GM12878 (cell line): ENCODE data around the gene PDZD2. TPM values are rescaled to one million over a fixed set of nuclear protein-coding genes. Genes with fewer than 3 reads are reported as not detected.

Experiments
- ATAC-seq: fragments of 200-7000 bp; cut with Tn5 transposase; 3 replicates; pipeline ENCODE4 v1.9.1; 2020; ENCODE audit warnings: mild to moderate bottlenecking, moderate library complexity
- BruUV-seq: library from RNA; stranded (reverse); fragments of 400-500 nt; replicated peaks from 2 replicates; lab custom pipeline; 2021; lab: Mats Ljungman, UMichigan
- CTCF ChIA-PET: fragments of 300-600 bp; sonication (Branson Sonifier 250); formaldehyde crosslinking; extraction: SDS; loops from one replicate; lab custom pipeline; 2021; ENCODE audit warnings: inconsistent platforms; lab: Yijun Ruan, JAX
- POLR2A ChIA-PET: fragments of 350-600 bp; formaldehyde crosslinking; extraction: SDS; loops from one replicate; lab custom pipeline; 2021; ENCODE audit warnings: inconsistent platforms; lab: Charles Lee
- RAD21 ChIA-PET: fragments of 300-600 bp; sonication (Branson Sonifier 250); formaldehyde crosslinking; loops from one replicate; lab custom pipeline; 2023; ENCODE audit warnings: antibody characterized with exemption; ENCODE audit not compliant: unreplicated experiment; lab: Charles Lee
- SMC1A ChIA-PET: fragments of 300-600 bp; sonication (Branson Sonifier 250); formaldehyde crosslinking; loops from one replicate; lab custom pipeline; 2023; ENCODE audit not compliant: unreplicated experiment, uncharacterized antibody; lab: Charles Lee
- DNase-seq: peaks from one replicate; pipeline ENCODE4 v3.0.0-alpha.2; 2011; ENCODE audit warnings: low read depth, low spot score
- FAIRE-seq: peaks from 3 replicates; lab custom pipeline; 2011; peaks lifted over from hg19 to GRCh38; lab: Jason Lieb, UNC
- H2AFZ ChIP-seq: 2 replicates; pipeline ENCODE4 v1.6.0; 2011; ENCODE audit warnings: low read depth, low read length, control low read depth; ENCODE audit not compliant: control insufficient read depth
- H3K27ac ChIP-seq: 2 replicates; pipeline ENCODE4 v1.5.1; 2011; ENCODE audit warnings: control low read depth; ENCODE audit not compliant: control insufficient read depth, insufficient read depth
- H3K27me3 ChIP-seq, 2 experiments: replicated peaks in 1 of 2; 2 replicates each; pipeline versions ENCODE4 v1.6.0 to v1.6.1; 2011; ENCODE audit warnings: low read length in 1 of 2; ENCODE audit not compliant: control insufficient read depth in 2 of 2, insufficient read depth in 2 of 2
- H3K36me3 ChIP-seq, 2 experiments: 2 replicates each; pipeline ENCODE4 v1.5.1; 2011; ENCODE audit warnings: low read length in 1 of 2; ENCODE audit not compliant: control insufficient read depth in 2 of 2, insufficient read depth in 2 of 2
- H3K4me1 ChIP-seq: 2 replicates; pipeline ENCODE4 v1.6.1; 2011; ENCODE audit warnings: mild to moderate bottlenecking, low read length, moderate library complexity, mixed read lengths; ENCODE audit not compliant: control insufficient read depth, insufficient read depth
- H3K4me2 ChIP-seq: 2 replicates; pipeline ENCODE4 v1.6.0; 2011; ENCODE audit warnings: control low read depth; ENCODE audit not compliant: control insufficient read depth, insufficient read depth
- H3K4me3 ChIP-seq: fragments of 200-600 bp; sonication (generic); 2 replicates; pipeline ENCODE4 v1.5.1; 2016
- H3K79me2 ChIP-seq: 2 replicates; pipeline ENCODE4 v1.6.0; 2011; ENCODE audit warnings: low read length; ENCODE audit not compliant: control insufficient read depth, insufficient read depth
- H3K9ac ChIP-seq: 2 replicates; pipeline ENCODE4 v1.8.0; 2011; ENCODE audit warnings: low read length, control low read depth, mixed read lengths; ENCODE audit not compliant: control insufficient read depth, insufficient read depth
- H3K9me3 ChIP-seq: replicated peaks from 3 replicates; pipeline ENCODE4 v1.5.1; 2011; ENCODE audit warnings: mild to moderate bottlenecking, low read length; ENCODE audit not compliant: control insufficient read depth, insufficient read depth
- H4K20me1 ChIP-seq: 2 replicates; pipeline ENCODE4 v1.6.0; 2011; ENCODE audit not compliant: control insufficient read depth, insufficient read depth
- ATF3 ChIP-seq: IDR thresholded peaks from 2 replicates; pipeline ENCODE4 v1.6.1; 2011; ENCODE audit warnings: low read depth, mild to moderate bottlenecking, low read length, moderate library complexity, borderline replicate concordance; ENCODE audit errors: extremely low read depth
- ELK1 ChIP-seq: IDR thresholded peaks from 2 replicates; pipeline ENCODE4 v1.6.1; 2012; ENCODE audit warnings: low read depth, low read length, improper control_type of control experiment
- PBX3 ChIP-seq: IDR thresholded peaks from 2 replicates; pipeline ENCODE4 v1.6.1; 2011; ENCODE audit warnings: mild to moderate bottlenecking, low read depth, low read length, moderate library complexity; ENCODE audit not compliant: insufficient replicate concordance
- POLR2A ChIP-seq: IDR thresholded peaks from 2 replicates; pipeline ENCODE4 v1.6.1; 2011; ENCODE audit warnings: low read depth, mild to moderate bottlenecking, low read length
- SMAD1 ChIP-seq: fragments of 450-650 bp; IDR thresholded peaks from 2 replicates; pipeline ENCODE4 v1.6.1; 2018; ENCODE audit warnings: mild to moderate bottlenecking, low read depth; ENCODE audit not compliant: partially characterized antibody
- ZBTB11 ChIP-seq: fragments of 450-650 bp; formaldehyde crosslinking; IDR thresholded peaks from 2 replicates; pipeline ENCODE4 v1.5.0; 2022; ENCODE audit warnings: mild to moderate bottlenecking, missing genetic modification characterization
- WGBS: methylation state at CpG from one replicate; pipeline ENCODE4 v1.1.6; 2016; ENCODE audit warnings: low lambda C conversion rate; ENCODE audit not compliant: insufficient replicate concordance, insufficient coverage; ENCODE audit errors: missing lambda C conversion rate; 5-methylcytosine and 5-hydroxymethylcytosine counted together
- in situ Hi-C: fragments of 300-500 bp; cut with MboI; formaldehyde crosslinking; loops from 9 replicates; pipeline ENCODE4 v1.14.3; 2018; ENCODE audit warnings: mixed read lengths
- intact Hi-C: fragments of 100-400 bp; cut with micrococcal nuclease; formaldehyde crosslinking; loops from one replicate; pipeline ENCODE4 v1.14.2; 2022; ENCODE audit not compliant: unreplicated experiment
- polyA plus RNA-seq, 11 experiments: library from polyadenylated mRNA; depleted of rRNA in 4 of 11; unstranded in 6 of 11; stranded (reverse) in 5 of 11; fragments of >200 nt; fragmentation: Nextera tagmentation in 4 of 11; fragmentation: Illumina TruSeq in 1 of 11; extraction: Ambion mirVana in 4 of 11; extraction: Trizol in 1 of 11; gene quantifications; 1 replicate in 1 of 11; 2 replicates in 10 of 11; pipeline versions ENCODE4 v1.2.1 to v1.2.3, GENCODE V29; 2011 to 2016; ENCODE audit warnings: inconsistent platforms in 2 of 11, missing spikeins in 2 of 11, low read depth in 1 of 11
- total RNA-seq, 4 experiments: library from RNA; depleted of rRNA in 3 of 4; stranded (reverse); fragments of >200 nt in 3 of 4; fragmentation: Illumina TruSeq in 1 of 4; extraction: Trizol in 1 of 4; gene quantifications; 2 replicates each; pipeline versions ENCODE4 v1.2.1 to v1.2.3, GENCODE V29; 2013 to 2021

PDZD2 gene
- total and polyA plus RNA-seq, 10 of the 15 experiments (the other 5 are each of a cell fraction or from before 2014, with no cell fraction given), result 0.01 to 0.58 (median 0.29) TPM; not detected in 3

- Histone ChIP-seq H3K79me2 (no peaks in the 10 kb centered on the region), H3K9ac (no peak overlapping the region), H3K27ac (no peak overlapping the region), H3K9me3 (no peaks in the 10 kb centered on the region), H2AFZ (no peak overlapping the region), H3K27me3 (no peaks in the 10 kb centered on the region; a peak in 1 of 4 replicates), H3K4me2 (no peak overlapping the region), H3K4me3 (no peak overlapping the region), H3K36me3 (no peaks in the 10 kb centered on the region), H3K4me1 (no peaks in the 10 kb centered on the region), H4K20me1 (no peaks in the 10 kb centered on the region)
- no peak for DNase-seq
- SMC1A ChIA-PET, result no interaction called here
- POLR2A ChIA-PET, result no interaction called here
- ATAC-seq, result no peak
- RAD21 ChIA-PET, result no interaction called here
- WGBS, result 37% methylated on average over 7 of the region's 7 CpGs
- no TSS peak for BruUV-seq
- no peak for FAIRE-seq
- CTCF ChIA-PET, result no interaction called here
- in situ Hi-C loops (no loop called here), intact Hi-C loops (no loop called here)
- TF ChIP-seq SMAD1 (no peak), POLR2A (no peak), ELK1 (no peak), PBX3 (no peak), ZBTB11 (no peak), ATF3 (no peak)
Observed at GRCh38 chr5:31847354-31847753, 208.4 kb downstream of the PDZD2 start.
